HG03354 (cell line): ENCODE data around the gene EIPR1.

ENCODE experiments used
- ATAC-seq: cut with Tn5 transposase; IDR thresholded peaks from one replicate; pipeline ENCODE4 v1.9.1; 2021; ENCODE audit warnings: mild to moderate bottlenecking; ENCODE audit not compliant: unreplicated experiment, poor library complexity, severe bottlenecking

EIPR1 gene

DNA sequence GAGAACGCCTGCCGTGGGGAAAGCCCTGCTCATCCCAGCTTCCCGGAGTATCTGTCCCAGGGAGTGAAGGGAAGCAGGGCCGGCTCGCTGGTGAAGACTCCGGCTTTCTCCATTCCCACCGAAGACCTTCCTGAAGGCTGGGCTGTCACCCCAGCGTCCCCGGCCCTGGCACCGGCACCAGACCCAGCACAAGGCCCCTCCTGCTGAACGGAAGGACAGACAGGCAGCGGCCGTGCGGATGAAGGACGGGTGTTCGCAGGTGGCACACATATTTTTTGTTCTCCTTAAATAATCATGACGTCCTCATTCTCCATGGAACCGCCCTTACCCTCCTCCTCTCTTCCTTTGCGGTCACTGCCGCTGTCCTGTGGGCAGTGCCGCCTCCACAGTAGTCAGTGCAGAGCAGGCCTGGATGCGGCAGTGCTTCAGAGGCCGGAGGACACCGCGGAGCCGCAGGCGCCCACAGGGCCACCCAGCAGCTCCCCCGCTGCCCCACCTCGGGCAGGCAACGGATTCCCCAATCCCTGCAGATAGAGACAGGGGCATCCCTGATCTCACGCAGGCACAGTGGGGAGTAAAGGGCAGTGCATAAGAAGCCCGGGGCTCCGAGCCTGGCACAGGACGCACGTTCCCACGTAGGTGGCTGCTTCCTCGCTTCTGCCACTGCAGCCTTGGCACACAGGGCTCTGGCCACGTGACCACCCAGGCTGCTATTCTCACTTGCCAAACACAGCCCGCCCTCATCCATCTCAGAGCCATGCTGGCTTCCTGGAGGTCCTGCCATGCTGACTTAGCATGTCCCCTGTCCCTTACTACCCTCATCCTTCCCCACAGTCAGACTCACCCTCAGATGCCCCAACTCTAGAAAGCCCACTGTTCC is 229.7 kb downstream of the EIPR1 start:
- ATAC-seq: no peak

DNA sequence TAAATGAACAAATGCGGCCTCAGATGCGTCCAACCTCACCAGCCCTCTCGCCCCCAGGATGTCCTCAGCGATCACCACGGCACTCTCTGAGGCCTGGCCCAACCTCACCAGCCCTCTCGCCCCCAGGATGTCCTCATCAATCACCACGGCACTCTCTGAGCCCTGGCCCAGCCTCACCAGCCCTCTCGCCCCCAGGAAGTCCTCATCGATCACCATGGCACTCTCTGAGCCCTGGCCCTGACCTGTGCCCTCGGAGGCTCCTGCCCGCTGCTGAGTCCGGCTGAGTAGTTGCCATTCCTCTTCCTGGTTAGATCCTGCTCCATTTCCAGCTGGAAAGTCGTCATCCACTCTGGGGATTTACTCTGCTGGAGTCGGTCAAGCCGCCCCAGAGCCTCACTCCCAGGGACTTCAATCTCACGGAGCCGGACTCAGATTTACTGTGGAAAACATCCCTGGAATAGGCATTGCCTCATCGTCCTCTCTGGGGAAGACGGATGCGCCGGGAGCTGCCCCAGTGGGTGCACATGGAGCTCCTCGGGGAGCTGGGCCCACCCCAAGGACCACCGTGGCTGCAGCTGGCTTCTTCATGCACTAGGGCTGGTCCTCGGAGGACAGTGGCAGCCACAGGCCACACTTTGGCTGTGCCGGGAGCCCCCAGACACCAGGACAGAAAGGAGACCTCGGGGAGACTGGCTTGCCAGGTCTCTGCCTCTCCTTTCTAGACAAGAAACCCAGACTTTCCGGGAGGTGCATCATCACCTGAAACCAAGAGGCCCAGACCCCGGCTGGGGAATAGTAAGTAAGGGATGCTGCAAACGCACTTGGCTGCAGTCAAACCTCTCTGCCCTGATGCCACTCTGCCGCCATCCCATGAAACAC is 230.6 kb downstream of the EIPR1 start:
- no peak for ATAC-seq

DNA sequence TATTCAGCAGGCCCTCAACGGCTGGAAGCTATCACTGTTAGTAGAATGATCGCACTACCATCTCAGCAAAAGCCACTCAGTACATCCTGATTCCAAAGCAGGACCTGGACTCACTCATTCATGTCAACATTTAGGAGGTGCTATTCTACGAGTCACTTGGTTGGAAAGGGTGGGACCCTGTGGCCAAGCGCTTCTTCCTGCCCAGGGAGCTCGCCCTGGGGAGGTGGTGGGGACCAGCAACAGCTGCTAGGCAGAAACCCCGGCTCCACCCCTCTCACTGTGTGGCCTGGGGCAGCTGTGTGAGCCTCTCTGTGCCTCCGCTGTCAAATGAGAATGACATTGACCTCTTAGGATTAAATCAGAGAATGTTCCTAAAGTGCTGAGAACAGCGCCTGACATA is 231.4 kb downstream of the EIPR1 start:
- ATAC-seq: no peak

DNA sequence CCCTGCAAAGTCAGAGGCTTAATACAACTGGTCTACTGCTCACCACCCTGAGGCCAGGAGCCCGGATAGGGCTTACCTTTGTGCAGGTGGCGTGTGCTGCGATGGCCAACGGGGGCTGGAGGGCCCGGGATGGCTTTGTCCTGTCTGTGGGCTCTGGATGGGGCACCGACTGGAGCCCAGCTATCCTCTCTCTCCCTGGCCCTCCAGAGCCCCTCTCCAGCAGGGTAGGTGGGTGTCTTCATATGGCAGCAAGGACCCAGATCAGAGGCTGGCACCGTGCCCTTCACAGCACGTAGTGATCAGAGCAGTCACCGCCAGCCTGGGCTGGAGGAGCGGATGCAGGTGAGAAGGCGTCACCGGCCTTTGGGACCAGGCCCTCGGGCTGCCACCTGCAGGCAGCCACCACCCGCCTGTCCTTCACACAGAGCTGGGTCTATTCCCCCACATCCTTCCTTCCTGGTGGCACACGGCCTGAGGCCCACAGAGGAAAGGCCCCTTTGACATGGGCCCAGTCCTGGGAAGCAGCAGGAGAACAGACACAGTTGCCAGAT is 232.1 kb downstream of the EIPR1 start:
- ATAC-seq: no peak

DNA sequence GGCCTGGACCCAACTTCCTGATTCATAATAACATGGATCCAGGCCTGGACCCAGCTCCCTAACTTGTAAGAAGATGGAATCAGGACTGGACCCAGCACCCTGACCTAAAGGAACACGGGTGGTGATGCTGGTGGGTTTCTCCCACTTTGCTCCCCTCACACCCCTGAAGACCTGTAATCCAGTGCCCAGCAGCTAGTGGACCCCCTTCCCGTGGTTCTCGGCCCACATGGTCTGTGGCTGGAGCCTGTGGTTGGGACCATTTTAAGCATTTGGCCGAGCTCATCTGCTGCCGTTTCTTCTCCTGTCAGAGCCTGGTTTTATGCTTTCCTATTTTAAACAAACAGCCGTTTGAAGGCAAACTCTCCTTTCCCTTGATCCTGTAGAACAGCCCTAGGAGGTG is 232.8 kb downstream of the EIPR1 start:
- no peak for ATAC-seq

DNA sequence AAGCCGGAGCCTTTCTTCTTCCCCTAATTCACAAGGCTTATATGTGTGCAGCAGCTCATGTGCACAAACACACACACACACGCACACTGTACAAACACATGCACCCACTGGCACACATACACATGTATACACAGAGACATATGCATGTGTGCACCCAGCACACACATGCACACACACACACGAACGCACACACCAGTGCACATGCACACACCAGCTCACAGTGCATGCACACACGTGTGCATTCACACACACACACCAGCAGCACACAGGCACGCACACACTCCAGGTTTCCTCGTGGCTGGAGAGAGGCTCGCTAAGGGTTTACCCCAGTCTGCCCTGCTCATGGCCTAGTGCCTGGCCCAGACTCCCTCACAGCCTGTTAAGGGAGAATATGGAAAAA is 234.0 kb downstream of the EIPR1 start:
- no peak for ATAC-seq

DNA sequence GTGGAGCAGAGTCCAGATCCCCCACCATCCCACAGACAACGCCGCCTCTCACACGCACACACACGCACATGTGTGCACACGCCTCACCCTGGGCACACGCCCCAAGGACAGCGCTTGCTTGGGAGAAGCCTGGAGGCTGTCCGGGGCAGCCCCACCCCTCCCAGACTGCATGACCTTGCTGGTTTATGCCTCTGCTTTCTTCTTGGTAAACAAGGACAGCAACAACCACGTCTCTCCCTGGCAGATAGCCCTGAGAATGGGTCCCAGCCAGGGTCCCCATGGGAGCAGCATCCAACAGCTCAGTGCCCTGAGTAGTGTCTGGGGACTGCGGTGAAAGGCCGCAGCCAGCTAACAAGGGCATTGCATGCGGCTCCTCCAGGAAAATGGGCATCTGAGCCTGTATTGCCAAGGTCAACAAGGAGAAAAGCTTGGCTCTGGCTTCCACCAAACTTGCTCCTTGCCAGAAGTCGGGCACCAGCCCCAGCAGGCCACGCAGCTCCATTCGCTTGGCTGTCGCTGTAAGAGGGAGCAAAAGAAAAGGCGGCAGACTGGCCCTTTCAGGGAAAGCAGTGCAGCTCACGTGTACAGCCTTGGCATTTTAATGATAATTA is 234.6 kb downstream of the EIPR1 start:
- no peak for ATAC-seq

DNA sequence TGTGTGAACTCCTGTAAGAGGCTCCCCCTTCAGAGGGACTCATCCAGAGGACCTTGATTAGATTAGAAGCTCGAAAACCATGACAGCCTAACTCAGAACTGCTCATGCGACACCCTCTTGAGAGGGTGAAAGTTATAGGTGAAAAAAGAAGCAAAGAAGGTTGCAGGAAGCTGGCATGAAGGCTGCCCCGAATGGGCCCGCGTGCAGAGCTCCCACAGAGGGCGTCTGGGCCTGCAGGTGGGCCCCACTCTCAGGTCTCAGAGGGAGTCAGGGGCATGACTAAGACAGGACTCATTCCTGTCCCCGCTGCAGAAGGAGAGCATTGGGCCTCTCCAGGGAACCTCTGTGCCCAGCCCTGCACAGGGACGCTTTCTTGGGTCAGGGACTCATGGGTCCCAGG is 235.4 kb downstream of the EIPR1 start:
- ATAC-seq: no peak

DNA sequence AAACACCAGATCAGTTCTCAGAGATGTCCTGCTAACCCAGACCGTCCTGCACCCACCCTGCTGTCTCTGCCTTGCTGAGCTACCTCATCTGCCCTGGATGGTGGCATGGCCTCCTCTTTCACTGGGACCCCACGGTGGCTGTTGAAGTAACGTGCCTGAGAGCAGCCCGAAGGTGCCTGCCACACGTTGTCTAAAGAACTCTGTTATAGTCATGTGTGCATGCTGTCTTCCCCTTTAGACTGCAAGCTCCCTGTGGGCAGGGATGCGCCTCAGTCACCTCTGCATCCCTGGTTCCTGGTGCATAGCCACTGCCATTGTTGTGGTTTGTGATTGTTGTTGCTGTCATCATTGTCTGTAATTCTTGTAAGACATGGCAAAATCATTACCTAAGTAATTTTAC is 235.9 kb downstream of the EIPR1 start:
- no peak for ATAC-seq

DNA sequence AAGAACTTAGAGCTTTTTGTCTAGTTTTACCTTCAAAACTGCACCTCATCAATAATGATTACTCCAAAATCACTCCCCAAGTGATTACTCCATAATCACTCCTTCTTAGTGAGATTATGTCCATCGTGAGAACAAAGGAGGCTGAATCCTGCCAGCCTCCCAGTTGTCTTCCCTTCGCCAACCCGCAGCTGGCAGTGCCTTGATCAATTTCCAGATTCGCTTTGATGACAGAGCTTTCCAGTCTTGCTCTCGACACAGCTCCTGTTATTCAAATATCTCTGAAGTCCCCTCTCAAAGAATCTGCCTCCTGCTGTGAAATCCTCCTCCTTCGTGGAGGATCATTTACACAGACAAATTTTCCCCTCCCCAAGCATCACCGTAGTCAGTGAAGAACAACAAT is 237.7 kb downstream of the EIPR1 start:
- ATAC-seq: no peak
